Stimulated activated naive B cell treated with anti-CD40 and anti-IgM and Interleukin-4, amounts not matched to agents 10 μg/mL and 1 μg/mL and 100 μg/mL, for 72 hours (primary cell): ENCODE data around the gene CTPS1.

Experiments used
- ATAC-seq, 2 donors: fragments of 150-1000 bp; cut with Tn5 transposase; replicated peaks; 2 replicates each; pipeline ENCODE4 v1.10.0; 2021; ENCODE audit warnings: moderate library complexity in 1 of 2
- DNase-seq: peaks from one replicate; pipeline ENCODE4 v3.0.0; 2021
- H3K27ac Mint-ChIP-seq: one replicate; pipeline ENCODE4 v1.8.0; 2022; ENCODE audit warnings: mild to moderate bottlenecking, mixed read lengths
- H3K27me3 Mint-ChIP-seq, 2 donors: one replicate each; pipeline ENCODE4 v1.8.0; 2022; ENCODE audit warnings: mixed read lengths in 2 of 2
- H3K36me3 Mint-ChIP-seq, 2 donors: one replicate each; pipeline ENCODE4 v1.8.0; 2022; ENCODE audit warnings: mixed read lengths in 2 of 2, mild to moderate bottlenecking in 1 of 2
- H3K4me1 Mint-ChIP-seq, 2 donors: one replicate each; pipeline ENCODE4 v1.8.0; 2022; ENCODE audit warnings: mixed read lengths in 2 of 2, mild to moderate bottlenecking in 1 of 2
- H3K4me3 Mint-ChIP-seq, 2 donors: one replicate each; pipeline ENCODE4 v1.8.0; 2022; ENCODE audit warnings: mild to moderate bottlenecking in 2 of 2, mixed read lengths in 2 of 2, moderate library complexity in 1 of 2
- H3K9me3 Mint-ChIP-seq, 2 donors: one replicate each; pipeline ENCODE4 v1.8.0; 2022; ENCODE audit warnings: mixed read lengths in 2 of 2, mild to moderate bottlenecking in 1 of 2

CTPS1 gene

DNA sequence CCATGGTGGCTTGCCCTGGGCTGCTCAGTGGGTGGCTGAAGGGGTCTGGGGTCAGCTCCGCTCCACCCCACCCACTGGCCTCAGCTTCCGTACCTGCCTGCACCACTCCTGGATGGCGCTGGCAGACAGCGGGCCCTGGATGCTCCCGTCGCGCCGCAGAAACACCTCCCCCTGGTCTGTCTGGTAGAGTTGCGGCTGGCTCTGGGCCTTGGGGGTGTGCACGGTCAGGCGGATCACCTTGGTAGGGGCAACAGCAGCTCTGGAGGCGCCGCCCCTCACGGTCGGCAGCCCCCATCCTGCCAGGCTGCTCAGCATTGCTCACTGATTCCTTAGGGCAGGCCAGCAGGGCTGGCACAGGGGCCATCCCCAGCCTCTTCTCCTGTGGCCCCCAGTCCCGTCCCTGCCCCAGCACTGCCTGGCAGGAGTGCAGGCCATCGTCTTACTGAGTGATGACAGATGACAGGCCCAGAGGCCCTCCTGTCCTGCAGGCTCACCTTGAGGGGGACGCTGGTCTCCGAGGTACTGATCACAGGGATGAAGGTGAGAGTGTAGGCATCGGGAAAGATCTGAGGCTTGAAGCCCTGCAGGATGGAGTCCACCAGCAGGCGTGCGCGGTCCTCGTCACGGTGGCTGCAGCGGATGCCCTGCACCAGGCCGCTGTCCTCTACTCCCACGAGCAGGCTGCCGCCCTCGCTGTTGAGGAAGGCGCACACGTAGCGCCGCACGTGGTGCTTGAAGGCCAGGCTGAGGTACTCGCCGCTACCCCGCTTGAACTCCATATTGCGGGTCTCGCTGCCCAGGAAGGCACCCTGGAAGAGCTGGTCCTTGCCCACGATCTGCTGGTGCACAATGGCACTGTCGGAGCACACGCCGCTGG lies 37.9 kb downstream of the CTPS1 start:
- H3K36me3 Mint-ChIP-seq: peaks cover 43 to 69% of the 10 kb centered on the region in 2 donors
- no peaks in the 10 kb centered on the region for H3K27me3 Mint-ChIP-seq
- DNase-seq (no peak), ATAC-seq (no peak)
- H3K4me1 Mint-ChIP-seq: peaks cover 18 to 36% of the 10 kb centered on the region in 2 donors
- no peaks in the 10 kb centered on the region for H3K9me3 Mint-ChIP-seq
- H3K4me3 Mint-ChIP-seq: no peak overlapping the region
- H3K27ac Mint-ChIP-seq: peak overlapping the region; percentile 5

DNA sequence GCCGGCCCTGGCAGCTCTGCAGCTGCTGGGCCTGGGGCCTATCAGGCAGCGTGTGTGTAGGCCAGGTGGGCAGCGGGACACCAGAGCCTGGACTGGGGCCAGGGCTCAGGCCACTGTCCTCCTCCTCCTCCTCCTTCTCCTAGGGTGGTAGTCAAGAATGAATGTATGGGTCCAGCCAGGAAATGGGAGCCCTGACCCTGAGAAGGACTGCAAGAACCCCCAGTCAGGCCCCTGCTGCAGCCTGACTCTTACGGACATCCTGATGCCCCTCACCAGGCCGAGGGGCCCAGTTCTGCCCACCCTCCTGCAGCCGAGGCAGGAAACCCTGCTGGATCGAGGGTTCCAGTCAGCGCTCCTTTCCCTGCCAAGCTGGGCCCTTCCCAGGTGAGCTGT lies 38.5 kb downstream of the CTPS1 start:
- Mint-ChIP-seq H3K9me3 (no peaks in the 10 kb centered on the region), H3K36me3 (peaks cover 39 to 65% of the 10 kb centered on the region in 2 donors), H3K27me3 (no peaks in the 10 kb centered on the region), H3K27ac (peak overlapping the region; percentile 47), H3K4me1 (peaks cover 18 to 36% of the 10 kb centered on the region in 2 donors), H3K4me3 (no peak overlapping the region)
- ATAC-seq (no peak), DNase-seq (no peak)

DNA sequence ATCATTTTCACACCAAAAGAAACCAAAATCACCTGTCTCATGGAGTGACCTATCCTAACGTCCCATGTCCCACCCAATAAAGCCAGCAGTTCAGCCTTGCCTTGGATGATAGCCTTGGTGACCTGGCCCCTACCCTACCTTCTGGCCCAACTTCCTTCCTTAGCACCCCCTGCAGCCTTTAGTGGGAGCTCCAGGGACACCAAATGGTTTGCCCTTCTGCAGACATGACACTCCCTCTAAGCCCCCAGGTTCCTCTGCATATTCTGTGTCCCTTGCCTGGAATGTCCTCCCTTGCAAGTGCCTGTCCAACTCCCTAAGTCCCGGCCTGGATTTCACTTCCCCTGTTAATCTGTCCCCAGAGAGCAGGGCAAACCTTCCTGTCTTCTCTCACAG lies 39.9 kb downstream of the CTPS1 start:
- ATAC-seq (no peak), DNase-seq (no peak)
- H3K9me3 Mint-ChIP-seq: no peaks in the 10 kb centered on the region
- no peak overlapping the region for H3K4me3 Mint-ChIP-seq
- H3K4me1 Mint-ChIP-seq: peaks cover 11 to 29% of the 10 kb centered on the region in 2 donors
- no peaks in the 10 kb centered on the region for H3K27me3 Mint-ChIP-seq
- H3K36me3 Mint-ChIP-seq: peaks cover 32 to 60% of the 10 kb centered on the region in 2 donors
- peak overlapping the region; percentile 51 for H3K27ac Mint-ChIP-seq

- no peak for ATAC-seq
- no peak for DNase-seq
- peaks cover 7 to 22% of the 10 kb centered on the region in 2 donors for H3K4me1 Mint-ChIP-seq
- no peaks in the 10 kb centered on the region for H3K27me3 Mint-ChIP-seq
- H3K4me3 Mint-ChIP-seq: no peak overlapping the region
- H3K9me3 Mint-ChIP-seq: no peaks in the 10 kb centered on the region
- H3K36me3 Mint-ChIP-seq: peaks cover 29 to 55% of the 10 kb centered on the region in 2 donors
- peak overlapping the region; percentile 73 for H3K27ac Mint-ChIP-seq
Observed at GRCh38 chr1:41020109-41020576, 40.6 kb downstream of the CTPS1 start.

DNA sequence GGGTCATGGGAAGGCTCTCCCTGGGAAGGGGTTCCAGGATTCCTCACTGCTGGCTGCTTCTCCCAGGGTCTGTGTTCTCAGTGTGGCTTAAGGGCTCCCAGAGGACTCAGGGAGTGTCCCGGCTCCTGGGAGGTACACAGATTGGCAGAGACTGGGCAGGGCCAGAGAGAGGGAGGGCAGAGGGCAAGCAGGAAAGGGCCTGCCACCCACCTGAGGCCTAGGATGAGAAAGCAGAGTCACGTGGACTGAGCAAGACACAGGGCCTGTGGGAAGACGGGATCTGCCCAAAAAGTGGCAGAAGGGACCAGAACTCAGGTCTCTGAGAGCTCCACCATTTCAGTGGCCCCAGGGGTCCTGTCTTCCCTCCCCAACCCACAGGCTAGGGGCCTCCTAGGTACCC lies 41.2 kb downstream of the CTPS1 start:
- Mint-ChIP-seq H3K4me3 (no peak overlapping the region), H3K4me1 (peaks cover 7 to 16% of the 10 kb centered on the region in 2 donors), H3K27ac (peak overlapping the region; percentile 73), H3K9me3 (no peaks in the 10 kb centered on the region), H3K36me3 (peaks cover 29 to 55% of the 10 kb centered on the region in 2 donors), H3K27me3 (no peaks in the 10 kb centered on the region)
- DNase-seq: no peak
- no peak for ATAC-seq

- peaks cover 30 to 52% of the 10 kb centered on the region in 2 donors for H3K36me3 Mint-ChIP-seq
- no peak for ATAC-seq
Observed at GRCh38 chr1:41021526-41022308, 42.2 kb downstream of the CTPS1 start, which contains the start of gene SLFNL1. Gene SLFNL1, minus strand, starts transcription at chr1:41021725. Its CDS starts 1,065 bp downstream, at chr1:41020660.

GRCh38 chr1:41022424-41022823 lies 42.9 kb downstream of the CTPS1 start:
- H3K4me3 Mint-ChIP-seq: no peak overlapping the region
- DNase-seq: no peak
- peaks cover 33 to 54% of the 10 kb centered on the region in 2 donors for H3K36me3 Mint-ChIP-seq
- no peaks in the 10 kb centered on the region for H3K27me3 Mint-ChIP-seq
- peaks cover 13 to 24% of the 10 kb centered on the region in 2 donors for H3K4me1 Mint-ChIP-seq
- ATAC-seq: no peak
- H3K27ac Mint-ChIP-seq: no peak overlapping the region
- no peaks in the 10 kb centered on the region for H3K9me3 Mint-ChIP-seq

More at GRCh38 chr1:41021526-41022308, 42.2 kb downstream of the CTPS1 start, which contains the start of gene SLFNL1:
- no peak for DNase-seq
- Mint-ChIP-seq H3K27me3 (no peaks in the 10 kb centered on the region), H3K27ac (peak within 1 kb of the TSS; percentile 73), H3K9me3 (no peaks in the 10 kb centered on the region), H3K4me3 (peak within 1 kb of the TSS in 1 of 2 donors; percentile 5), H3K4me1 (peaks cover 13 to 24% of the 10 kb centered on the region in 2 donors)

GRCh38 chr1:41023279-41023990 lies 43.9 kb downstream of the CTPS1 start:
- no peak for ATAC-seq
- Mint-ChIP-seq H3K27me3 (no peaks in the 10 kb centered on the region), H3K27ac (peak overlapping the region; percentile 47), H3K4me1 (peaks cover 13 to 24% of the 10 kb centered on the region in 2 donors), H3K4me3 (no peak overlapping the region), H3K36me3 (peaks cover 34 to 54% of the 10 kb centered on the region in 2 donors), H3K9me3 (no peaks in the 10 kb centered on the region)
- no peak for DNase-seq

DNA sequence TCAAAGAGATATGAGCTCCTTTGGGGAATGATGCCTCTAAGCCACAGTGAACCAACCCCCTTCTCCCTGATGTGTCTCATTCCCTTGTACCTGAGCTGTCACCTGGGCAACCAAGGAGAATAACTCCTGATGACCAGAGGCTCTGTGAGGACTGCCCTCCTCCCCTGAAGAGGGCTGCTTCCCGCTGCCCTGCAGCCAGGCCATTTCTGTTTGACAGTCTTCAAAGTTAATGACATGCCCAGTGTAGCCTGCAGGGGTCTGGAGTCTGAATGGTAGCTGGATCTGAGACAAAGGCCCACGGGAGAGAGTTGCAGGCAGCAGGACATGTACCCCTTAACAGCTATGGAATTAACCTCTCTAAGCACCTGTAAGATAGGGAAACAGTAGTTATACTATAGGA lies 45.5 kb downstream of the CTPS1 start:
- Mint-ChIP-seq H3K36me3 (peaks cover 29 to 51% of the 10 kb centered on the region in 2 donors), H3K27me3 (no peaks in the 10 kb centered on the region), H3K9me3 (no peaks in the 10 kb centered on the region), H3K27ac (no peak overlapping the region), H3K4me1 (peaks cover 11 to 15% of the 10 kb centered on the region in 2 donors), H3K4me3 (no peak overlapping the region)
- ATAC-seq: peak in 1 of 2 donors; percentile 4
- DNase-seq: no peak

DNA sequence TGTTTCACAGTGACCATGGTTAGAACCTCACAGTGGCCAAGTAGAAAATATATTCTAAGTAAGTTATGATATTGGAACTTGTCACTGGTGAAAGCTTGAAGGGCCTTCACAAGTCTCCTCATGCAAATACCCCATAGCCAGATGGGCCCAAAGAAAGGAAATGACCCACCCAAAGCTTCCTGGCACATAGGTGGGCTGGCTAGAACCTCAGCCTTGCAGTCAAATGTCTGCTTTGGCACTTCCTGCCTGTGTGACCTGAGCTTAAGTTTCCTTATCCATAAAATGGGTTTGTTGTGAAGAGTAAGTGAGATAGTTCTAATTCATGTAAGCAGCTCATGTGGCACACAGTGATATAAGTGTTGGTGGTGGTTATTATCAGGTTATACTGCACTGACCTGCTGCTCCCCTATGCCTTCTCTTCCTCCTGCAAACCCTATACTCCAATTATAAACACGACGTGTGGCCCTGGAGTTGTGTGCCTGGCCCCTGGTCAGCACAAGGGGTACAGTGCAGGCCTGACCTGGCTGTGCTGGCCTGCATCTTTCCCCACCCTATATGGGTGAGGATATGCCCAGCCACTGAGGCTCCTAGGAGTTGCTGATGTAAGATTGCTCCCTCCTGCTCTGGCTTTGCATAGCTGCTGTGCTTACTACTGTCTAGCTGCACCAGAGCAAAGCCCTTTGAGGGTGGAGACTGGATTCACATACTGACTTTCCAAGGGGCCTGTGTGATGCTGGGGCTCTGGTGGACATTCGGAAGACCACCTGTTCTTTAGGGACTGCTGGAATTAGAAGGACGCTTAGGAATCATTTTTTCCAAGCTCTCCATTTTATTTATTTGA lies 46.7 kb downstream of the CTPS1 start:
- peaks cover 13 to 14% of the 10 kb centered on the region in 2 donors for H3K4me1 Mint-ChIP-seq
- no peak for ATAC-seq
- H3K27me3 Mint-ChIP-seq: no peaks in the 10 kb centered on the region
- no peak overlapping the region for H3K4me3 Mint-ChIP-seq
- H3K9me3 Mint-ChIP-seq: no peaks in the 10 kb centered on the region
- H3K27ac Mint-ChIP-seq: peak overlapping the region; percentile 3
- H3K36me3 Mint-ChIP-seq: peaks cover 32 to 60% of the 10 kb centered on the region in 2 donors
- no peak for DNase-seq

DNA sequence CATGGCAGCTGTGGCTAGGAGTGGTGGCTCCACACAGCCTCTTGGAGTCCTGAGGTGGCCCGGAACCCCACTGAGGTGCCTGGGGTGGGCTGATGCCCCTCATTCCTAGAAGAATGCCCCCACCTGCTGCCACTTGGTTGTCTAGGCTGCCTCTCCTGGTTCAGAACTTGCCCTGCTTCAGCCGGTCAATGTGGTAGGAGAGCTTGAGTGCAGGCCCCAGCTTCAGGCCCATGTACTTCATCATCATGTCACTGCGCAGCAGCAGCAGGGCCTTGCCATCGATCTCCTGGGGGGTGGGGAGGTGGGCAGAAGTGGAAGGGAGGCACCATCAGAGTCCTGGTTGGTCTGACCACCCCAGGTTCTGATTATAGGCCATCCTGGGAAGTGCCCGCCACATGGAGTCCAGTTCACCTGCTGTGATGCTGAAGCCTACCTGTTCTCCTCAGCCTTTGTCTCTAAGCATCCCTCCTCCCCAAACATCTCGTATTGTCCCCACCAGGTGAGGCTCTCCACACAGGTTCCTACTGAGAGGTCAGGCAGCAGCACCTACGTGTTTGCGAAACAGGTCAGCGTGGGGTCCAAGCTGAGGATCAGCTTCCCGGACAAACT lies 48.6 kb downstream of the CTPS1 start:
- no peaks in the 10 kb centered on the region for H3K27me3 Mint-ChIP-seq
- no peak overlapping the region for H3K4me3 Mint-ChIP-seq
- peaks cover 41 to 61% of the 10 kb centered on the region in 2 donors for H3K36me3 Mint-ChIP-seq
- peaks cover 10 to 13% of the 10 kb centered on the region in 2 donors for H3K4me1 Mint-ChIP-seq
- H3K9me3 Mint-ChIP-seq: peaks cover 0 to 2% of the 10 kb centered on the region in 2 donors
- no peak overlapping the region for H3K27ac Mint-ChIP-seq
- no peak for DNase-seq
- ATAC-seq: no peak

DNA sequence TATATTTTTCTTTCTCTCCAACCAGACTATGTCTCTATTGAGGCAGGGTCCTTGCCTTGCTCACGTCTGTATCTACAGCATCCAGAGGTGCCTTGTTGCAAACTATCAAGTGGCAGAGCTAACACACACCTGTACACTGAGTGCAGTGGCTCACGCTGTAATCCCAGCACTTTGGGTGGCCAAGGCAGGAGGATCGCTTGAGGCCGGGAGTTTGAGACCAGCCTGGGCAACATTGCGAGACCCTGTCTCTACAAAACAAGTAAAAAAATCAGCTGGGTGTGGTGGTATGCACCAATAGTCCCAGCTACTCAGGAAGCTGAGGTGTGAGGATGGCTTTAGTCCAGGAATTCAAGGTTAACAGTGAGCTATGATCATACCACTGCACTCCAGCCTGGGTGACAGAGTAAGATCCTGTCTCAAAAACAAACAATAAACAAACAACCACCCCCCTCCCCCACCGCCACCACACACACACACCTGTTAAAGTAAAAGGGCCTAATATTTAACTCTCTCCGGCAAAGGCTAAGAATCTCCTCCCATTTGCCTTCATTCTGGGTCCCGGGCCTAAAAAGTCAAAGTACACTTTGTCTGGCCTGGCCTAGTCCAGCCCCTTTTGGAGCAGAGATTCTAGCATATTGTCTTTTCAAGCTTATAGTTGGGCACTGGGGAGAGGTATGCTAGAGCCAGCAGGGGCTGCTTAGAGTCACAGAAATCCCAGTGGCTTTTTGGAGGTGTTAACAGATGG lies 51.5 kb downstream of the CTPS1 start:
- no peak overlapping the region for H3K27ac Mint-ChIP-seq
- no peak overlapping the region for H3K4me3 Mint-ChIP-seq
- ATAC-seq (no peak), DNase-seq (no peak)
- H3K4me1 Mint-ChIP-seq: peaks cover 7 to 8% of the 10 kb centered on the region in 2 donors
- H3K27me3 Mint-ChIP-seq: no peaks in the 10 kb centered on the region
- H3K9me3 Mint-ChIP-seq: peaks cover 0 to 2% of the 10 kb centered on the region in 2 donors
- H3K36me3 Mint-ChIP-seq: peaks cover 42 to 55% of the 10 kb centered on the region in 2 donors
